ENCODE results near the gene ETFBKMT. TPM values are rescaled to one million over a fixed set of nuclear protein-coding genes. Genes with fewer than 3 reads are reported as not detected.
"Not testable (repeated sequence)": the region's sequence is repeated elsewhere in the genome, so short reads cannot be mapped to it uniquely, and the experiment has no call there.

ETFBKMT gene
- total RNA-seq, 1 donor from 2014 or later, result 2.2 TPM

- peaks cover 18% of the 10 kb centered on the region for H3K9me3 Mint-ChIP-seq (ENCODE audit: unreplicated experiment)
- H3K4me3 ChIP-seq (ENCODE audit: insufficient read depth, low read depth, low read length), result no peak overlapping the region
Observed at GRCh38 chr12:31669020-31669419, 9.5 kb downstream of the ETFBKMT start.

GRCh38 chr12:31669582-31669981 is 10.1 kb downstream of the ETFBKMT start:
- H3K36me3 Mint-ChIP-seq (ENCODE audit: low read depth, unreplicated experiment), result peaks cover 19% of the 10 kb centered on the region
- not testable (repeated sequence) for H3K9ac ChIP-seq (ENCODE audit: low read length); H3K36me3 ChIP-seq (ENCODE audit: insufficient read depth, low read length)

More at GRCh38 chr12:31669020-31669419, 9.5 kb downstream of the ETFBKMT start:
- Histone ChIP-seq H4K20me1 (ENCODE audit: insufficient read depth, low read length) (no peaks in the 10 kb centered on the region), H3K27ac (ENCODE audit: low read depth, low read length) (no peak overlapping the region), H3K4me1 (ENCODE audit: insufficient read depth, low read length) (no peaks in the 10 kb centered on the region), H3K27me3 (ENCODE audit: insufficient read depth, low read length) (no peaks in the 10 kb centered on the region), H3K9me3 (ENCODE audit: insufficient read depth, low read depth, low read length) (peaks cover 10% of the 10 kb centered on the region), H3K79me2 (ENCODE audit: insufficient read depth, low read length) (no peaks in the 10 kb centered on the region), H3K4me2 (ENCODE audit: low read length) (no peak overlapping the region), H2AFZ (ENCODE audit: low read depth, low read length) (no peak overlapping the region), H3K36me3 (ENCODE audit: insufficient read depth, low read length) (no peaks in the 10 kb centered on the region), H3K9ac (ENCODE audit: low read length) (no peak overlapping the region)
- DNase-seq (ENCODE audit: low read depth), result no peak
- Mint-ChIP-seq H3K27me3 (ENCODE audit: low read depth, unreplicated experiment) (no peaks in the 10 kb centered on the region), H3K36me3 (ENCODE audit: low read depth, unreplicated experiment) (peaks cover 15% of the 10 kb centered on the region), H3K4me3 (ENCODE audit: unreplicated experiment) (no peak overlapping the region), H3K4me1 (ENCODE audit: low read depth, unreplicated experiment) (peaks cover 13% of the 10 kb centered on the region), H3K27ac (ENCODE audit: unreplicated experiment) (no peak overlapping the region)
- no peak for FAIRE-seq
- no peak for TF ChIP-seq CTCF (IDR thresholded peaks at IDR 0.05; ENCODE audit: insufficient read depth, low read depth, low read length)
- TF ChIP-seq EZH2 (IDR thresholded peaks at IDR 0.05; ENCODE audit: insufficient read depth, low read length), result no peak

GRCh38 chr12:31672521-31672920 is 13.0 kb downstream of the ETFBKMT start:
- Mint-ChIP-seq H3K9me3 (ENCODE audit: unreplicated experiment) (peaks cover 25% of the 10 kb centered on the region), H3K36me3 (ENCODE audit: low read depth, unreplicated experiment) (peaks cover 17% of the 10 kb centered on the region), H3K4me3 (ENCODE audit: unreplicated experiment) (no peak overlapping the region), H3K27me3 (ENCODE audit: low read depth, unreplicated experiment) (no peaks in the 10 kb centered on the region), H3K27ac (ENCODE audit: unreplicated experiment) (no peak overlapping the region), H3K4me1 (ENCODE audit: low read depth, unreplicated experiment) (peaks cover 15% of the 10 kb centered on the region)
- Histone ChIP-seq H3K4me2 (ENCODE audit: low read length) (no peak overlapping the region), H3K4me3 (ENCODE audit: insufficient read depth, low read depth, low read length) (no peak overlapping the region), H3K27ac (ENCODE audit: low read depth, low read length) (no peak overlapping the region), H3K9ac (ENCODE audit: low read length) (no peak overlapping the region), H3K27me3 (ENCODE audit: insufficient read depth, low read length) (no peaks in the 10 kb centered on the region), H3K4me1 (ENCODE audit: insufficient read depth, low read length) (no peaks in the 10 kb centered on the region), H4K20me1 (ENCODE audit: insufficient read depth, low read length) (no peaks in the 10 kb centered on the region), H3K79me2 (ENCODE audit: insufficient read depth, low read length) (no peaks in the 10 kb centered on the region), H2AFZ (ENCODE audit: low read depth, low read length) (no peak overlapping the region), H3K9me3 (ENCODE audit: insufficient read depth, low read depth, low read length) (peaks cover 10% of the 10 kb centered on the region), H3K36me3 (ENCODE audit: insufficient read depth, low read length) (no peaks in the 10 kb centered on the region)
- FAIRE-seq (no peak), DNase-seq (ENCODE audit: low read depth) (no peak)
- TF ChIP-seq CTCF (IDR thresholded peaks at IDR 0.05; ENCODE audit: insufficient read depth, low read depth, low read length), result no peak
- no peak for TF ChIP-seq EZH2 (IDR thresholded peaks at IDR 0.05; ENCODE audit: insufficient read depth, low read length)

More at GRCh38 chr12:31669582-31669981, 10.1 kb downstream of the ETFBKMT start:
- H3K4me2 ChIP-seq (ENCODE audit: low read length); DNase-seq (ENCODE audit: low read depth); H3K4me1 ChIP-seq (ENCODE audit: insufficient read depth, low read length); H4K20me1 ChIP-seq (ENCODE audit: insufficient read depth, low read length); H3K27ac Mint-ChIP-seq (ENCODE audit: unreplicated experiment); H3K27me3 ChIP-seq (ENCODE audit: insufficient read depth, low read length); H2AFZ ChIP-seq (ENCODE audit: low read depth, low read length); H3K27ac ChIP-seq (ENCODE audit: low read depth, low read length); H3K27me3 Mint-ChIP-seq (ENCODE audit: low read depth, unreplicated experiment); H3K4me3 Mint-ChIP-seq (ENCODE audit: unreplicated experiment); H3K79me2 ChIP-seq (ENCODE audit: insufficient read depth, low read length); H3K4me3 ChIP-seq (ENCODE audit: insufficient read depth, low read depth, low read length); FAIRE-seq: not testable (repeated sequence)
- Mint-ChIP-seq H3K9me3 (ENCODE audit: unreplicated experiment) (peaks cover 22% of the 10 kb centered on the region), H3K4me1 (ENCODE audit: low read depth, unreplicated experiment) (peaks cover 15% of the 10 kb centered on the region)
- peaks cover 10% of the 10 kb centered on the region for H3K9me3 ChIP-seq (ENCODE audit: insufficient read depth, low read depth, low read length)

Data from astrocyte (in vitro differentiated cells and primary cell).